IMR-90 (cell line): ENCODE data around the gene MTTP. TPM values are rescaled to one million over a fixed set of nuclear protein-coding genes. Genes with fewer than 3 reads are reported as not detected.

Experiments used
- ATAC-seq: fragments of 200-7000 bp; cut with Tn5 transposase; 2 replicates; pipeline ENCODE4 v1.9.1; 2020; ENCODE audit warnings: low read depth, mild to moderate bottlenecking, moderate library complexity
- BruUV-seq: library from RNA; stranded (reverse); fragments of 400-500 nt; replicated peaks from 2 replicates; lab custom pipeline; 2021; lab: Mats Ljungman, UMichigan
- CTCF ChIA-PET: fragments of 300-600 bp; formaldehyde crosslinking; extraction: SDS; loops from one replicate; lab custom pipeline; 2021; ENCODE audit warnings: antibody characterized with exemption; lab: Yijun Ruan, JAX
- POLR2A ChIA-PET: fragments of 300-600 bp; sonication (Branson Sonifier 250); formaldehyde crosslinking; loops from one replicate; lab custom pipeline; 2022; ENCODE audit warnings: antibody characterized with exemption; ENCODE audit not compliant: unreplicated experiment; lab: Charles Lee
- DNase-seq: peaks from one replicate; pipeline ENCODE4 v3.0.0; 2013
- H2AFZ ChIP-seq: replicated peaks from 2 replicates; pipeline ENCODE3; 2013; ENCODE audit warnings: low read length, mild to moderate bottlenecking; ENCODE audit not compliant: poor library complexity
- H2AK5ac ChIP-seq: 2 replicates; pipeline ENCODE4 v1.6.1; 2013; ENCODE audit warnings: low read depth, low read length, inconsistent platforms
- H2AK9ac ChIP-seq: replicated peaks from 2 replicates; pipeline ENCODE3; 2013; ENCODE audit warnings: mild to moderate bottlenecking, low read depth, low read length, moderate library complexity; ENCODE audit not compliant: poor library complexity
- H2BK120ac ChIP-seq: 2 replicates; pipeline ENCODE4 v1.6.1; 2013; ENCODE audit warnings: low read depth, low read length, inconsistent platforms
- H2BK15ac ChIP-seq: 3 replicates; pipeline ENCODE4 v1.6.1; 2013; ENCODE audit warnings: low read depth, low read length, inconsistent platforms
- H2BK20ac ChIP-seq: 2 replicates; pipeline ENCODE4 v1.6.1; 2013; ENCODE audit warnings: low read depth, mild to moderate bottlenecking, inconsistent platforms, low read length, moderate library complexity
- H2BK5ac ChIP-seq: 2 replicates; pipeline ENCODE4 v1.6.1; 2013; ENCODE audit warnings: mild to moderate bottlenecking, low read depth, low read length, inconsistent platforms; ENCODE audit not compliant: poor library complexity, severe bottlenecking
- H3K14ac ChIP-seq: replicated peaks from 2 replicates; pipeline ENCODE4 v1.6.1; 2013; ENCODE audit warnings: low read depth, low read length, inconsistent platforms
- H3K18ac ChIP-seq: 2 replicates; pipeline ENCODE4 v1.6.1; 2013; ENCODE audit warnings: low read depth, low read length, control low read depth
- H3K23ac ChIP-seq: 2 replicates; pipeline ENCODE4 v1.6.1; 2013; ENCODE audit warnings: low read depth, low read length, inconsistent platforms
- H3K27ac ChIP-seq: 2 replicates; pipeline ENCODE4 v1.5.1; 2013; ENCODE audit warnings: mild to moderate bottlenecking, control low read depth, low read length; ENCODE audit not compliant: insufficient read depth
- H3K27me3 ChIP-seq: 2 replicates; pipeline ENCODE4 v1.6.1; 2013; ENCODE audit warnings: low read length; ENCODE audit not compliant: control insufficient read depth, insufficient read depth
- H3K36me3 ChIP-seq: 2 replicates; pipeline ENCODE4 v1.6.1; 2013; ENCODE audit warnings: low read length, mixed read lengths; ENCODE audit not compliant: control insufficient read depth, insufficient read depth
- H3K4ac ChIP-seq: 2 replicates; pipeline ENCODE4 v1.6.1; 2013; ENCODE audit warnings: low read depth, low read length, inconsistent platforms
- H3K4me1 ChIP-seq: 2 replicates; pipeline ENCODE4 v1.6.1; 2013; ENCODE audit warnings: low read length, mixed read lengths; ENCODE audit not compliant: control insufficient read depth, insufficient read depth
- H3K4me2 ChIP-seq: 2 replicates; pipeline ENCODE4 v1.6.1; 2013; ENCODE audit warnings: low read depth, mild to moderate bottlenecking, control low read depth, low read length, moderate library complexity
- H3K4me3 ChIP-seq: 2 replicates; pipeline ENCODE4 v1.5.1; 2013; ENCODE audit warnings: low read depth, mild to moderate bottlenecking, control low read depth, low read length, moderate library complexity; ENCODE audit not compliant: insufficient read depth
- H3K56ac ChIP-seq: 2 replicates; pipeline ENCODE4 v1.6.1; 2013; ENCODE audit warnings: low read length, inconsistent platforms; ENCODE audit not compliant: insufficient read depth; ENCODE audit errors: extremely low read depth
- H3K79me1 ChIP-seq, 2 experiments: 2 replicates each; pipeline ENCODE4 v1.6.1; 2013; ENCODE audit warnings: low read length in 2 of 2, inconsistent platforms in 1 of 2, low read depth in 1 of 2
- H3K9ac ChIP-seq: 2 replicates; pipeline ENCODE4 v1.6.1; 2013; ENCODE audit warnings: low read depth, low read length, control low read depth
- H3K9me1 ChIP-seq: 2 replicates; pipeline ENCODE4 v1.6.1; 2013; ENCODE audit warnings: low read length, inconsistent platforms; ENCODE audit not compliant: insufficient read depth
- H3K9me3 ChIP-seq: 2 replicates; pipeline ENCODE4 v1.6.1; 2013; ENCODE audit warnings: low read length; ENCODE audit not compliant: control insufficient read depth, insufficient read depth
- H4K20me1 ChIP-seq: 2 replicates; pipeline ENCODE4 v1.6.1; 2013; ENCODE audit warnings: low read length, inconsistent platforms; ENCODE audit not compliant: insufficient read depth
- H4K5ac ChIP-seq: 2 replicates; pipeline ENCODE4 v1.6.1; 2013; ENCODE audit warnings: mild to moderate bottlenecking, low read depth, low read length, control low read depth
- H4K8ac ChIP-seq, 2 experiments: 2 replicates each; pipeline ENCODE4 v1.6.1; 2013; ENCODE audit warnings: low read depth in 2 of 2, low read length in 2 of 2, control low read depth in 1 of 2, inconsistent platforms in 1 of 2
- H4K91ac ChIP-seq: 2 replicates; pipeline ENCODE4 v1.6.1; 2013; ENCODE audit warnings: low read depth, low read length, inconsistent platforms; ENCODE audit not compliant: insufficient read depth
- BHLHE40 ChIP-seq: fragments of 150-350 bp; IDR thresholded peaks from 2 replicates; pipeline ENCODE4 v1.6.1; 2016; ENCODE audit warnings: mild to moderate bottlenecking, low read depth, low read length
- CEBPB ChIP-seq: IDR thresholded peaks from 2 replicates; pipeline ENCODE4 v1.6.1; 2012; ENCODE audit warnings: low read depth, low read length, improper control_type of control experiment
- CHD1 ChIP-seq: IDR thresholded peaks from 2 replicates; pipeline ENCODE4 v1.6.1; 2012; ENCODE audit warnings: low read depth, low read length, improper control_type of control experiment
- MXI1 ChIP-seq: IDR thresholded peaks from 2 replicates; pipeline ENCODE4 v1.6.1; 2012; ENCODE audit warnings: low read depth, mild to moderate bottlenecking, low read length, moderate library complexity, borderline replicate concordance
- WGBS, 2 experiments: methylation state at CpG; one replicate each; pipeline versions ENCODE4 v1.1.5 to v1.1.7; 2013; ENCODE audit warnings: missing lambda C conversion rate in 2 of 2; ENCODE audit not compliant: insufficient read length in 1 of 2; ENCODE audit errors: extremely low coverage in 2 of 2; 5-methylcytosine and 5-hydroxymethylcytosine counted together
- dilution Hi-C: fragments of 300-500 bp; cut with HindIII; formaldehyde crosslinking; loops from one replicate; pipeline ENCODE4 v1.14.3; 2018; ENCODE audit warnings: low sequenced_read_pairs; ENCODE audit not compliant: unreplicated experiment
- in situ Hi-C: fragments of 300-500 bp; cut with MboI; formaldehyde crosslinking; loops from 3 replicates; pipeline ENCODE4 v1.14.3; 2019; ENCODE audit warnings: low sequenced_read_pairs, inconsistent platforms, mixed read lengths
- intact Hi-C: fragments of 100-400 bp; cut with micrococcal nuclease; formaldehyde crosslinking; loops from 2 replicates; pipeline ENCODE4 v1.10.0; 2022
- polyA plus RNA-seq, 3 experiments: library from polyadenylated mRNA; depleted of rRNA; stranded (reverse); fragments of >200 nt; gene quantifications; 2 replicates each; pipeline ENCODE4 v1.2.3, GENCODE V29; 2012; ENCODE audit warnings: low replicate concordance in 1 of 3
- total RNA-seq: library from RNA; depleted of rRNA; stranded (reverse); fragments of >200 nt; gene quantifications from 2 replicates; pipeline ENCODE4 v1.2.3, GENCODE V29; 2012
- TF ChIP-seq, protein P1 (sequence below): fragments of 150-350 bp; IDR thresholded peaks from 2 replicates; pipeline ENCODE4 v1.6.1; 2017; ENCODE audit warnings: mild to moderate bottlenecking, antibody characterized with exemption, low read length, low read depth
- TF ChIP-seq, protein P2 (sequence below): conservative IDR thresholded peaks from 2 replicates; pipeline ENCODE4 v1.5.1; 2012; ENCODE audit warnings: mild to moderate bottlenecking, low read depth, low read length, improper control_type of control experiment
- TF ChIP-seq, protein P3 (sequence below): fragments of 150-350 bp; IDR thresholded peaks from 2 replicates; pipeline ENCODE4 v1.6.1; 2016; ENCODE audit warnings: low read depth, mild to moderate bottlenecking, low read length, moderate library complexity, borderline replicate concordance

Gene MTTP
- total and polyA plus RNA-seq, 2 of the 4 experiments (the other 2 are of a cell fraction) = under 0.01 to 0.03 TPM

DNA sequence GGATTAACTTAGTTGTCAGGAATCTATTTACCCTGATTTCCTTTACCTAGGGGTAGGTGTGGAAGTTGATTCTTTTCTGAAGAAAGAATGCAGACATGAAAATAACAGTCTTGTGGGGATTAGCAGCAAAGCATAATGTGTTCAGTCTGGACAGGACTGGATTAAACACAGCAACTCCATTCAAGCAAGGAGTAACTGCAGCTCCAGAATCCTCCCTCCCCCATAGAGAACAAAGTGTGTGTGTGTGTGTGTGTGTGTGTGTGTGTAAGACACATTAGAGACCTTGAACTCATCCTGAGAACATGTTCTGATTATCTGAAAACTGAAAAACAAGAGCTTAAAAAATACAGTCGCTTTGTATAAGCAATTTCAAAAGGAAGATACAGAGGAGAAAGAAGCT is 73.7 kb downstream of the MTTP start:
- H3K27ac ChIP-seq = no peak overlapping the region
- TF ChIP-seq MXI1 (no peak), CHD1 (no peak), BHLHE40 (no peak), CEBPB (no peak)
- TF ChIP-seq, protein P1, sequence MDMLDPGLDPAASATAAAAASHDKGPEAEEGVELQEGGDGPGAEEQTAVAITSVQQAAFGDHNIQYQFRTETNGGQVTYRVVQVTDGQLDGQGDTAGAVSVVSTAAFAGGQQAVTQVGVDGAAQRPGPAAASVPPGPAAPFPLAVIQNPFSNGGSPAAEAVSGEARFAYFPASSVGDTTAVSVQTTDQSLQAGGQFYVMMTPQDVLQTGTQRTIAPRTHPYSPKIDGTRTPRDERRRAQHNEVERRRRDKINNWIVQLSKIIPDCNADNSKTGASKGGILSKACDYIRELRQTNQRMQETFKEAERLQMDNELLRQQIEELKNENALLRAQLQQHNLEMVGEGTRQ = no peak
- TF ChIP-seq, protein P2, sequence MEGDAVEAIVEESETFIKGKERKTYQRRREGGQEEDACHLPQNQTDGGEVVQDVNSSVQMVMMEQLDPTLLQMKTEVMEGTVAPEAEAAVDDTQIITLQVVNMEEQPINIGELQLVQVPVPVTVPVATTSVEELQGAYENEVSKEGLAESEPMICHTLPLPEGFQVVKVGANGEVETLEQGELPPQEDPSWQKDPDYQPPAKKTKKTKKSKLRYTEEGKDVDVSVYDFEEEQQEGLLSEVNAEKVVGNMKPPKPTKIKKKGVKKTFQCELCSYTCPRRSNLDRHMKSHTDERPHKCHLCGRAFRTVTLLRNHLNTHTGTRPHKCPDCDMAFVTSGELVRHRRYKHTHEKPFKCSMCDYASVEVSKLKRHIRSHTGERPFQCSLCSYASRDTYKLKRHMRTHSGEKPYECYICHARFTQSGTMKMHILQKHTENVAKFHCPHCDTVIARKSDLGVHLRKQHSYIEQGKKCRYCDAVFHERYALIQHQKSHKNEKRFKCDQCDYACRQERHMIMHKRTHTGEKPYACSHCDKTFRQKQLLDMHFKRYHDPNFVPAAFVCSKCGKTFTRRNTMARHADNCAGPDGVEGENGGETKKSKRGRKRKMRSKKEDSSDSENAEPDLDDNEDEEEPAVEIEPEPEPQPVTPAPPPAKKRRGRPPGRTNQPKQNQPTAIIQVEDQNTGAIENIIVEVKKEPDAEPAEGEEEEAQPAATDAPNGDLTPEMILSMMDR = no peak
- TF ChIP-seq, protein P3, sequence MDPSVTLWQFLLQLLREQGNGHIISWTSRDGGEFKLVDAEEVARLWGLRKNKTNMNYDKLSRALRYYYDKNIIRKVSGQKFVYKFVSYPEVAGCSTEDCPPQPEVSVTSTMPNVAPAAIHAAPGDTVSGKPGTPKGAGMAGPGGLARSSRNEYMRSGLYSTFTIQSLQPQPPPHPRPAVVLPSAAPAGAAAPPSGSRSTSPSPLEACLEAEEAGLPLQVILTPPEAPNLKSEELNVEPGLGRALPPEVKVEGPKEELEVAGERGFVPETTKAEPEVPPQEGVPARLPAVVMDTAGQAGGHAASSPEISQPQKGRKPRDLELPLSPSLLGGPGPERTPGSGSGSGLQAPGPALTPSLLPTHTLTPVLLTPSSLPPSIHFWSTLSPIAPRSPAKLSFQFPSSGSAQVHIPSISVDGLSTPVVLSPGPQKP = no peak
- no peak overlapping the region for H3K23ac ChIP-seq
- POLR2A ChIA-PET = no interaction called here
- H2BK15ac ChIP-seq = no peak overlapping the region
- no peak overlapping the region for H3K4me3 ChIP-seq
- no peak overlapping the region for H3K4ac ChIP-seq
- no peak overlapping the region for H4K5ac ChIP-seq
- DNase-seq (no peak), ATAC-seq (no peak)
- no peak overlapping the region for H2AK9ac ChIP-seq
- no peak overlapping the region for H2AK5ac ChIP-seq
- H3K27me3 ChIP-seq = peaks cover 5% of the 10 kb centered on the region
- no peak overlapping the region for H2AFZ ChIP-seq
- H3K4me1 ChIP-seq = no peaks in the 10 kb centered on the region
- no peak overlapping the region for H3K14ac ChIP-seq
- H2BK20ac ChIP-seq = no peak overlapping the region
- H4K91ac ChIP-seq = no peak overlapping the region
- H3K56ac ChIP-seq = no peak overlapping the region
- in situ Hi-C loops (no loop called here), intact Hi-C loops (no loop called here), dilution Hi-C loops (no loop called here)
- H4K8ac ChIP-seq = no peak overlapping the region
- no peaks in the 10 kb centered on the region for H3K79me1 ChIP-seq
- CTCF ChIA-PET = interaction anchor here (0.6 kb wide), 1 partner anchor 101 kb away, joined by 3 read pairs; no protein-coding TSS in a partner anchor
- H3K9me3 ChIP-seq = no peaks in the 10 kb centered on the region; the same call in 1 of the 2 replicates
- no peaks in the 10 kb centered on the region for H4K20me1 ChIP-seq
- H3K4me2 ChIP-seq = no peak overlapping the region
- H2BK5ac ChIP-seq = no peak overlapping the region
- no peaks in the 10 kb centered on the region for H3K36me3 ChIP-seq
- H3K9me1 ChIP-seq = no peaks in the 10 kb centered on the region
- no peak overlapping the region for H3K9ac ChIP-seq
- H2BK120ac ChIP-seq = no peak overlapping the region
- WGBS, 2 experiments = no CpG with 5 or more reads among the region's 1 CpG
- no peak overlapping the region for H3K18ac ChIP-seq
- no TSS peak for BruUV-seq
